Activated CD4-positive, alpha-beta T cell treated with anti-CD3 and anti-CD28 coated beads, Interleukin-2, Interleukin-6, amounts not matched to agents 100 ng/mL and 50 ng/mL, durations not matched to agents 16 hours and 8 hours (primary cell): ENCODE results near the gene HAGHL.

Experiments used
- DNase-seq: peaks from one replicate; pipeline ENCODE4 v3.0.0-alpha.2; 2020

HAGHL gene

DNA sequence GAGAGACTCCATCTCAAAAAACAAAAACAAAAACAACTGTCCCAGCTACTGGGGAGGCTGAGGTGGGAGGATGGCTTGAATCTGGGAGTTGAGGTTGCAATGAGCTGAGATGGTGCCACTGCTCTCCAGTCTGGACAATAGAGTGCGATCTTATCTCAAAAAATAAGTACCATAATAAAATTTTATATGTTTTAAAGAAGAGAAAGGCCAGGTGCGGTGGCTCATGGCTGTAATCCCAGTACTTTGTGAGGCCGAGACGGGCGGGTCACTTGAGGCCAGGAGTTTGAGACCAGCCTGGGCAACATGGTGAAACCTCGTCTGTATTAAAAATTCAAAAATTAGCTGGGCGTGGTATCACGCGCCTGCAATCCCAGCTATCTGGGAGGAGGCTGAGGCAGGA, 49.9 kb downstream of the HAGHL start:
- DNase-seq, result no peak

DNA sequence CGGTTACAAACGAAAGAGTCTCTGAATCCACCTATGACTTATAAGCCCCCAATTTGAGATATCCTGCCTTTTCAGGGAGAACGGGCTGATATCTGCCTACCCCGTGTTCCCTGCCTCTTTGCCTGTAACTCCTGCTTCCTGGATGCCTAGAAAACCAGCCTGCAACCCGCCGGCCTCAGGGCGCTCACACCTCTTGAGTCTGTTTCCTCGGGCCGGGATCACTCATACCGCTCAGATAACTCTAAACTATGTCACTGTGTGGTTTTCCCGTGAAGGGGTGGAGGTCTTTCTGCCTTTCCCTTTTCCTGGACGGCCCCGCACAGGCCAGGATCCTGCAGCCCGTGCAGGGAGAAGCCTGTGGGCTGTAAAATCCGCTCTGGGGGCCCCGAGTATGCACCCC, 50.9 kb downstream of the HAGHL start:
- no peak for DNase-seq

DNA sequence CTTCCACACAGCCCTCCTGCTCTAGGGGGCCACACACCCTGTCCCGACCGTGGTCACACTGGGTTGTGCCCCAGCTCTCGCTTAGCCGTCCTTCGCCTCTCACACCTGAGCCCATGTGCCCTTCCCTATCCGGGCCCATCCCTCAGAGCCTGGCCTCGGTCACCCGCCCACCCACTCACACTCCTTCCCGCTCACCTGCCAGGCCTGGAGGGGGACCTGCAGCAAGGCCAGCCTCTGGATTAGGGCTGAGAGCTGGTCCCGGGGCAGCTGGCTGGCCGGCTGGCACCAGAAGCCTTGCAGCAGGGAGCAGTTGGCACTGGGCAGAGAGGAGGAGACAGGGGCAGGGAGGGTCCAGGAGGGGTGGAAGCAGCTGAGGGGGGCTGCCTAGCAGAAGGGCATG, 51.5 kb downstream of the HAGHL start:
- no peak for DNase-seq

DNA sequence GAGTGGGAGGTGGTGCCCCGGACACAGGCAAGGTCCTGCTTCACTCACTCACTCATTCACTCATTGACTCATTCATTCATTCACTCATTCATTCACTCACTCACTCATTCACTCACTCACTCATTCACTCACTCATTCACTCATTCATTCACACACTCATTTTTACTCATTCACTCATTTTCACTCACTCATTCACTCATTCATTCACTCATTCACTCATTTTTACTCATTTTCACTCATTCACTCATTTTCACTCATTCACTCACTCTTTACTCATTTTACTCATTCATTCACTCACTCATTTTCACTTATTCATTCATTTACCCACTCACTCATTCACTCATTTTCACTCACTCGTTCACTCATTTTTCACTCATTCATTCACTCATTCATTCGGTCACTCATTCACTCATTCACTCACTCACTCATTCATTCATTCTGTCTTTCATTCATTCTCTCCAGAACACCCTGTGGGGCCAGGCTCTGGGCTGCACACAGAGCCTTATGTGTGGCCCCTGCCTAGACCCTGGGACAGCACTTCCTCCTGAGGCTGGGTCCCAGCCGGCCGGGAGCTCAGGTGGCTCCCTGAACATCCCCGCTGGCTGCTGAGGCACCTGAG, 52.1 kb downstream of the HAGHL start:
- DNase-seq, result no peak
